Islet precursor cell (in vitro differentiated cells): ENCODE measurements around the gene SGK1.
"Not testable (repeated sequence)": the region's sequence is repeated elsewhere in the genome, so short reads cannot be mapped to it uniquely, and the experiment has no call there.

Experiments
- DNase-seq: peaks from one replicate; pipeline ENCODE4 v3.0.0-alpha.2; 2018

SGK1 gene

DNA sequence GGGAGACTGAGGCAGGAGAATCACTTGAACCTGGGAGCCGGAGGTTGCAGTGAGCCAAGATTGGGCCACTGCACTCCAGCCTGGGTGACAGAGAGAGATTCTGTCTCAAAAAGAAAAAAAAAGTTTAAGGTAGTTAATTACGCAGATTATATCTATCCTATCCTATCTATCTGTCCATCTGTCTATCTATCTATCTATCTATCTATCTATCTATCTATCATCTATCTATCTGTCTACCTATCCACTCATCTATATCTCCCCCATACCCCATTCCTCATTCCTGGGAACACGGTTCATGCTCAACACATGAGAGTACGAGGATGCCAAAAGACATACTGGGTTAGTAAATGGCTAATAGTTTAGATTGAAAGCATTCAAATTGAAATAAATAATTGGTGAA, 8.3 kb upstream of the SGK1 start:
- DNase-seq = not testable (repeated sequence)

DNA sequence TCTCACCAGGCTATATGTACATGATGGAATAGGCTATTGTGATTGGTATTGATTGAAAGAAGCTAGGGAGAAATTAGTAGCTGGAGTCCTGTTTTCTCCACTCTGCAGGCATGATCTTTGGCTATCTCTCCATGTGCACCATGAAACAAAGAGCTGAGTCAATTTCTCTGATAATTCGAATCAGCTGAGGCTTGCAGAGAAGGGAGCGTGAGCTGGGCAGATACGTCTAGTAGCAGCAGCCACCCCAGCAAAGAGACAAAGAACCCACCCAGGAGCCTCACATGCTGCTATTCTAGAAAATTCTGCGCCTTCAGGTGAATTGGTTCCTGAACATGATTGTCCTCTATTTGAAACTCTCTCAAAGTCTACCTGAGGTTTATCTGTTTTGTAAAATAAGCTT, 6.9 kb upstream of the SGK1 start:
- DNase-seq = no peak

DNA sequence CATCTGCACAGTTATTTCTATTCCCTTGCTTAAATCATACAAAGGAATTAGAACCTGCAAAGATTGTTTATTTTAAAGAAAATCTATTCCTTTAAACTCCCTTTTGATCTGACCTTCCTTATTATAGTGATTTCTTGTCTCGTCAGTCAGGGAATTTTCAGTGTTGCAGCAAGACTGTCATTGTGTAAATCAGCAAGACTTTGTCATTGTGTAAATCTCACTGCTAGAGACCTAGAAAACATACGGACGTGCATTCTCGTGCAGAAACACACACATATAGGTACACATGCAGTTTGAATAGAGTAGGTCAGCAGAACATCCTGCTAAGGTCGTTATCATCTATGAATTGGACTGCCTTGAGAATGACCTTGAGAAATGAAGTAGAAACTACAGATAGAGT, 6.2 kb upstream of the SGK1 start:
- no peak for DNase-seq

DNA sequence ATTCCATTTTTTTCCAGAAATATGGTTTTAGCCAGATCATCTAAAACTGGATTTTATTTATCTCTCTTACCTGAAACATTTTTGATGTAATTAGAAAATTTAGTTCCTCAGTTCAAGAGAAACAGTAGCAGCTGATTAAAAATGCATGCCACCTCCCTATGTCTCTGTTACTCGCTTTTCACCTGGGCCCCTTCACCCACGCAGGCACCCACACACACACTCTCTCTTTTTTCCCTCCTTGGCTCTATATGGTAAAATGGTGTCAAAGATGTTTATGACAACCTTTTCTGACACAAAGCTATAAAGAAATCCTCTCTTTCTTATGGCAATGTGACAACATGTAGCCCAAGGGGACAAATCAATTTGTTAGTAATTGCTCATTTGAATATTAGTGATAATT, 5.8 kb upstream of the SGK1 start:
- DNase-seq = no peak

DNA sequence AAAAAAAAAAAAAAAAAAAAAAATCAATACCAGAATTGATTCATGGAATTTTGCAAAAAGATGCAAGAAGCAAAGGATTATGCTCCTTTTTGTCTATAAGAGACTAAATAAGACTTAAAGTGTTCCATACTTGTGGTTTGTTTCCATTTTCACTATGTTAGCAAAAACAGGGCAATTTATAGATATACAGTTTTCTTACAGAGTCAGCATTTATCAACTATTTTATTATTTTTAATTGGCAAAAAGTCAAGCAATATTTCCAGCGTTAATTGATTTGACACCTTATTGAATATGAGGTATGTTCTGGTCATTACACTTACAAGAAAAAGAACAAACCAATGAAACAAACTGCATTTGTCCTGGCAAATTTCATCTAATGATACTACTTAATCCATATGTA, 5.4 kb upstream of the SGK1 start:
- DNase-seq = no peak

DNA sequence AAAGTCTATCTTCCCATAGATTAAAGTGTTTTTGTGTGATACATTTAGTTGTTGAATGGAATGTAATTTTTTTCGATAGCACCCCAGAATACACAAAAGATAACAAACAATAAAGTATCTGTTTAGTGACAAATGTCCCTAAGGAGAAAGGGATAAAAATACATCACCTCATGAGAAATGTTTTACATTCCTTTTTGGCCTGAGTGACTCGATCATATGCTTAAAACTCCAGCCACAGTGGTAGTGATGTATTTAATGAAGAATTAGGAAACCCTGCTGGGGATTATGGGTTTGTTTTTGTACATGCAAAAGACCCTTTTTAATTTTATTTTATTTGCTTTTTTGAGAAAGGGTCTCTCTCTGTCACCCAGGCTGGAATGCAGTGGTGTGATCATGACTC, 4.3 kb upstream of the SGK1 start:
- no peak for DNase-seq

DNA sequence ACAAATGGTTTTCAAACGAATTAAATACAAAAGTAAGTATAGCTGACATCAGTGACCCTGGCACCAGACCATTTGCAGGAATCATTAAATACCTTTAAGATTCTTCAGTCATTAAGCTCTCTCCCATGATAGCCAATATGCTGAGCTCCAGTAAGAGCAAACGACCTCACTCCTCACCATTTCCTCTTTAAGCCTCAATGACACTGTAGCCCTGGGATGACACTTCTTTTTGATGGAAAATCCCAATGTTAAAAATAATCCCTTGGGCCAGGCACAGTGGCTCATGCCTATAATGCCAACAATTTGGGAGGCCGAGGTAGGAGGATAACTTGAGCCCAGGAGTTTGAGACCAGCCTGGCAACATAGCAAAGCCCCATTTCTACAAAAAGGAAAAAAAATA, 3.3 kb upstream of the SGK1 start:
- no peak for DNase-seq

DNA sequence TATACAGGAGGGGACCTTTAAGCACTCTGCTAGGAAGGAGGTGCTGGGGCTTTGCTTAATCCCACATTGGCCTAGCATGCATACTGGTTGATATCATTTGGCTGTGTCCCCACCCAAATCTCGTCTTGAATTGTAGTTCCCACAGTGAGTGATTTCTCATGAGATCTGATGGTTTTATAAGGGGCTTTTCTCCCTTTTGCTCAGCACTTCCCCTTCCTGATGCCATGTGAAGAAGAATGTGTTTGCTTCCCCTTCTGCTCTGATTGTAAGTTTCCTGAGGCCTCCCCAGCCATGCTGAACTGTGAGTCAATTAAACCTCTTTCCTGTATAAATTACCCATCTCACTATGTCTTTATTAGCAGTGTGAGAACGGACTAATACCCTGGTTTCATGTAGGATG, 1.8 kb upstream of the SGK1 start:
- not testable (repeated sequence) for DNase-seq

DNA sequence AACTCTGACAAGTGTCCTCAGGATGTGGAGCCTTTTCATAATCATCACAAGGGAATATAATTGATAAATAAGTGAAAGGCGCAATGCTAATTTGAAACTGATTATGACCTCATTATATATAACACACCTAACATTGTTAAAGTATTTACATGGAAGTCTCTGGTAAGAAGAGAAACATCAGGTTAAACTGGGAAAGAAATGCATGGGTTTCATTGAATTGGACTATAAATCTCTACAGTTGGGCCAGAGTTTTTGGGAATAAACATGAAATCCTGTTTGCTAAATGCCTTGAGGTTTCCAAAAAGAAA, 1.0 kb upstream of the SGK1 start:
- DNase-seq = no peak

DNA sequence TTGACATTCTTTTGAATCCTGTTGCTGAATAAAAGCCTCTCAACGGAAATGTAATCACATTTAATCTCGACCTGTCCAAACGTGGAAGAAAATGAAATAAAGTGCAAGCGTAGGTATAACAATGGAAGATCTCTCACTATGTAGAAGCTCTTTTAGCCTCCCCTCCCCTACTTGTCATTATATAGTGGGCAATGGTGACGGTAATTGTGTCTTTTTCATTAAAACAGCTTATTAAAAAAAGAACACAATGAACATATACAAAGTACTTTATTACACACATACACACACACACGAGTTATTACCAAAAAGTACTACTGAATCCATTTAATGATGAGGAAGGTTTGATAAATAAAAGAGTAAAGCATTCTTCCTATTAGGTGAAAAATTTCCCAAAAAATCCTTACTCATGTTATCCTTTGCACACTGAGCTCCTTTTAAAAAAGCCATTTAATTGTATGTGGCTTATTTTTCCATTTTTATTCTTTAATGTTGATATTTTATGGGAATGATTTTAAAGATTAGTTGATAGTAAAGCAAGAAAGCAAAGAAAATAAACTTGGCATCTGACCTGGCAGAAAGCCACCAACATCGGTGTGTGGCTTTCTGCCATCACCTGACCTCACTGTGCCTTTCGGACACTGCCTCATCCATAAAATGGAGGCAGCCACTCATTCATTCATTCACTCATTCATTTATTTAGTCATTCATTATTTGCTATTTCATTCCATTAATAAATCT, 493 bp upstream of the SGK1 start:
- no peak for DNase-seq

DNA sequence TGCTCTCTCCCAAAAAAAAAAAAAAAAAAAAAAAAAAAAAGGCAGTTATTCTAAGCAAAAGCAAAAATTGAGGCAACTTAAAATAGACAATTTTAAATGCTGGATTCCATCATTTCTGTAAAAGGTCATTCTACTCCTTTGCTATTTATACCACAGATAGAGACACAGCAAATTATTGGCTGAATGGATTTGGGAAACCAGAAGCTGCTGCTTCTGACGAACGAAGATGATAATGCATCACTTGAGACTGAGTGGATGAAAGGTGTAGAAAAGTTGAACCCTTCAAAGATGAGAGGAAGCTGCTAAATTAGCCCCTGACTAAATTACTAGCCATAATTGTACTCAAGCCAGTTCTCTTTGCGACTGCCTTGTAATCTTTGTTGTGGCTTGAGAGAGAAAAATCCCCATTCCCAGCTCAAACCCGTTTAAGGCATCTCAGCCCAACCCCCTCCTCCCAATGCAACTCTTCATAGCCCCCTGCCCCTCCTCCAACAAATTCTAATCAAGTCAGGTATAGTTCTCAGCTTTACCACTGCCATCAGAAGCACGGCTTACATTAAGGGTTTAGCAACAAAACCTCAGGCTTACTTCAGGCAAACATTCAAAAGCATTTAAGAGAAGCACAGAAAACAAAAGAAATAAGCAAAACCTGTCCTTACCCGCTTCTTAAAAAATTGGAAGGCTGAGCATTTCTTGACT, 1.0 kb downstream of the SGK1 start:
- no peak for DNase-seq

DNA sequence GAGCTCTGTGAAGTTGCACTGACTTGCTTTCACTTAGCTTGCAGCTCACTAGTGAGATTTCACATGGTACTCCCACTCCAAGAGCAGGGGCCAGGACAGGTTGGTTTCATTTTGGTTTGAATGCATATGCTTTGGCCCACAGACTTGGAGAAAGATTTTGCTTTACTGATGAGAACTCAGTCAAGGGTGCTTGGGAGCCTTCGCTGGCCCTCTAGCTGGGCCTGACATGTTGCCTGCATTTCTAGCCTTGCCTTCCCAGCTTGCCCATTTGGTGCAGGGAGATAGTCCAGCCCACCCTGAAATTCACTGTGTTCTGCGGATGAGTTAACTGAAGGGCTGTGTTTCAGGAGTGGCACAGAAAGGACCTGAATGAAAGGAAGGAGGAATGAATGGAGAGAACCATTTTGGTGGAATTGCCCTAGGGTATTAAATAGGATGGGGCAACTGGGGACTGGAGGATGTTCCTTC, 1.9 kb downstream of the SGK1 start:
- DNase-seq = no peak

DNA sequence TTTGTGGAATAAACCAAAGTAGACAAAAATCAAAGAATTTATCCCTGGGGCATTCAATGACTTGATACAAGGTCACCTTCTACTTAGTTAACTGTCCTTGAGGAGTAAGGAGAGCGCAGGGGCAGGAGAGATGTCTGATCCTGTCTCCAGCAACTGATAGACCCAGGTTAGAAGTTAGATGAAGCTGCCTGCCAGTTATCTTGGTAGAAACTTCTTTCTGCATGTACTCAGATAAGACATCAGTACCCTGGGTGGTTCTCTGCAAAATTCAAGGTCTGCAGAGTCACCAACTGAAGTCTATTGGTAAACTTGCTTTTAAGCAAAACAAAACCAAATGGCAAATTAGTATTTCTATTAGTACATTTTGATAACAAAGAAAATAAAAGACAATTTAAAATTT, 2.7 kb downstream of the SGK1 start:
- no peak for DNase-seq

DNA sequence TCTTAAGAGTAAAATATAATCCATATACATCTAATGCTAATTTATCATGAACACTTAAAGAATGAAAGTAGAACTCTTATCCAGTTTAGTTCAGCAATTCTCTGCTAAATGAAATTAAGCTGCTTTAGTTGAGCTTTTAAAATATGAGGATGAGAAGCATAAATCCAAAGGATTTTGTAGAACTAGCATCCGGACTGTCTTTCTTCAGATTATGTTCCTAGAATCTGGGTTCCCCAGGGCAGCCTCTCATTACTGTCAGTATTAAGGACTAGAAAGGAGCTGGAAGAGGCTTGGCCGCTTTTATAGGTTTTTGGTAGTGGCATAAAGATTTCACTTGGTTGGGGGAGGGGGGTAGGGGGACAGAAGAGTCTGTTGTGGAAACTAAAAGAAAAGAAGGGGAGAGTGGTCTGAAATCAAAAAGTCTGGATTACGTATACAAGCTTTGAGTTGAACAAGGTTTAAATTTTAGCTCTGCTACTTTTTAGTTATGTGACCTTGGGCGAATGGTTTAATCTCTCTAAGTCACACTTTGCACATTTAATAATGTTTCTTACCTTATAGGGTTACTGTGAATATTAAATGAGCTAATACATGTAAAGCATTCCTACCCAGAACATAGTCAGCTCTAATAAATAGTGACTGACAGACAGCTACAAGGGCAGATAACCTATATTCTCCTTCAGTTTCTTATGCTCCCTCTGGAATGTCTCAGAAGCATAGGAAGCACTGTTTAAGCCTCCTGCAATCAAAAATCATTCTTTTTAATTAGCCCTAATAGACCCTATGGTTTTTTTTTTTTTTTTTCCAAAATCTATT, 3.7 kb downstream of the SGK1 start:
- DNase-seq = no peak

DNA sequence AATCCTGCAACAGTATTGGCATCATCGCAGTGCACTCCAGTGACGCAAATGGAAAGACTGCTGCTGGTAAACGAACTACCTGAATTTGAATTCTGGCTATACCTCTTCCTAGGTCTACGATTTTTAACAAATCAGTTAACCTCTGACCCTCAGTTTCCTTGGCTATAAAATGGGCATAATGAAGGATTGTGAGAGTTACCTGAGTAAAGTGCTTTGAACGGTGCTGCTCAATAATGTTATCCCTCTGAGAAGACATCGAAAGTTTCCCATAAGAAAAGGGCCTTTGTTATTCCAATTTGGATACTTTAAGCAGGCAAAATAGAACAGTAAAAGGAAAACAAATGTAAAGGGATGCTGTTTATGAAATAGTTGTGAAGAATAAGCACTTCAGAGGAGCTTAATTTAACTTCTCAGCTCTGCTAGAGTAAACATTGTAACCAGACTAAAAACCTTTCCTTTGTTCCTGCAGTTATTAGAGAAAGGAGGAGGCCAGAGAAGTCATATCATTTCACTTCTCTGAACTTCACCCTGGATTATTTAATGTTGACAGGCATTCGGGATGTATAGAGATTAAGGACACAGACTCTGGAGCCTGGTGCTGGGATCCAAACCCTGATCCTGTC, 5.8 kb downstream of the SGK1 start:
- DNase-seq = no peak

DNA sequence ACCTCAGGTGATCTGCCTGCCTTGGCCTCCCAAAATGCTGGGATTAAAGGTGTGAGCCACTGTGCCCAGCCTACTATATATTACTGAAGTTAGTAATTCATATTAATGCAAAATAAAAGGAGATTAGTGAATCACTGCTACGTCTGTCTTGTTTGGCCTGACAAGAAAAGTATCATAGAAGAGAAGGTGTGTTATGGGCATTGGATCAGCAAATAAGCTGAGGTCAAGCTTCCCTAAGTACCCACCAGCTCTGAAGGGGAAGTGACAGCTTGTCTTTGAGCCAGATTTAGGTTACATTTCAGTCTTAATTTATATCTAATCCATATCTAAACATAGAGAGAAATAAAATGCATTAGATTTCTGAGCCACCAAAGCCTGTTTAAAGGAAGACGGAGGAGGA, 7.1 kb downstream of the SGK1 start:
- no peak for DNase-seq

DNA sequence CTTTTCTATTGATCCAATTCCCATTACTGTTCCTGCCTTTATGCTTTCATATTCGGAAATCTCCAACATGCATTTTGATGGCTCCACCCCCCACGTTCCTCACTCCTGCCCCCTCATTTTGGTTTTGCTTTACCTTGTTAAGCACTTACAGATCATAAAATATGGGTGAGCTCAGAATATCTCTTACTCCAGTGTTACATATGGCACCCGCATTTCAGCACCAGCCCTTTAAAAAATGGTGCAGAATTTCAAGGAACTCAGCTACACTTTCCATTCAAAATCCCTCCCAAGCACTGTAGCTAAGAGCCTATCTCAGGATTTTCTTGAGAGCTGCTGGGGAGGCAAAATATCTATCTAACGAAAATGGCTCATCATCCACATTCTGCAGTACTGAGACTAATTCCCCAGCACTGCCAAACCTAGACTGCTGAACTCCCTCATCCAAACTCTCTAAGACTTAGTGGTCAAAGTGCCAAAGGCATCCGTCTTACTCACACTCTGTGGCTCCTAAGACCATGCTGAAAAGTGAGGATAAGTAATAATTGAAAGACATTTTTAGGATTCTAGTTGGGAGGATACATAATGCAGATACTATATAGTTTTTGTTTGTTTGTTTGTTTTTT, 7.8 kb downstream of the SGK1 start:
- no peak for DNase-seq

DNA sequence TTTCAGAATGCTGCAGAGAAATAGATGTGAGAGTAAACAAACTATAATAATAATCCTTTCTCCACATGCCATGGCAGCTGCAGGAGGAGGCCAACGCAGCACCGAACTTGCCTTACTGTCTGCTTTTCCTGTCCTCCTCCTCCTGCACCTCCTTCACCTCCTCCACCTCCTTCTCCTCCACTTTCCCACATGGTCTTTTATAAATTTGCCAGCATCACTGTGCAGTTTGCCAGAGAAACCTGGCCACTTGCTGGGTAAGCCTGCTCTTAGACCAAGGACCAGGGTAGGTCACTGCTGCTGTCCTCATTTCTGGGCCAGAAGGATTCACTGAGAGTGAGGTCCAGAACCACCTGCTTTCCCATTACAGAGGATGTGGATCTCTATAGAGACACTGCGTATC, 8.7 kb downstream of the SGK1 start:
- no peak for DNase-seq

DNA sequence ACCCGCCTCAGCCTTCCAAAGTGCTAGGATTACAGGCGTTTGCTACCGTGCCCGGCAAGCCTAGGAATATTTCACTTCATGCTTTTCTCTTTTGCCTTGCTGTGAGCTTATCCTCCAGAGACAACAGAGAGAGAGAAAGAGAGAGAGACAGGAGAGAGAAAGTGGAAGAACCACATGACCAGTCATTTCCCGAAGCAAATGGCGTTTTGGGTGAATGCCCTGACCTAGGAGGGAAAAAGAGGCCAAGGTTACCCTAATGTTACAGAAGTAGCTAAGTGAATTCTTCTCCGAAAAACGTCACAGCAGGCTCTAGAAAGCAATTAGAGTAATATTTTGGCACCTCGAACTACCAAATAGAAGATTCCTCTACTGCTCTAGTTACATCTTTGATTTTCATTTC, 9.1 kb downstream of the SGK1 start:
- DNase-seq = no peak

DNA sequence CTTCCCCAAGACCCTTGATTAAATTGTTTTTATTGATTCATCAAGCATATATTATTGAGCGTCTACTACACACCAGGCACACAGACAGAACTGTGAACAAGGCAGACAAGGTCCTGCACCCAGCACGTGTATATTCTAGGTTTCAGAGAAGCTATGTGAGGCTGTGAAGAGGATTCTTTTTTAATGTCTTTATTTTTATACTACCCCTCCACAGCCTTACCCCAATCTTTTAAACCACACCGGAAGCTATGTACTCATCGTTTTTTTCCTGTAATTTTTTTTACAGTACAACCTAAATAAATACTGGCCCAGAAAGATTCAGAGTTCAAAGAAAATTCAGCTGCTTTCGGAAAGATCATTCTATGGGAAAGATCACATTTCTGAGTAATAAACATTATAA, 10.0 kb downstream of the SGK1 start:
- DNase-seq = no peak

DNA sequence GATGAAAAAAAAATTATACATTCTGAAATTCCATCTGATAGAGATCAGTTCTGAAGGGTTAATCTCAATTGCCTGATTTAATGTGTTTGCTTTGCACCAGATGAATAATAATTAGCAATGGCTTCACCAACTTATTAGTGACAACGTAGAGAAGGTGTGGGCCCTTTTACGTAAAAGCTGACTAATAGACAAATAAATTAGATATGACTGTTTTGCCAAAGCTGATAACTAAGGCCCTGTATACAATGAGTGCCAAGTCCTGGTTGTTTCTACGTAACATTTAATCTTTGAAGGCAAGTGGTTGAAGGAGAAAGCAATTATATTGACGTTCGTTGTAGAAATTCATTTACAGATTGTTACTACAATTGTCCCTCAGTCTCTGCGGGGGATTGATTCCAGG, 10.8 kb downstream of the SGK1 start:
- DNase-seq = no peak

DNA sequence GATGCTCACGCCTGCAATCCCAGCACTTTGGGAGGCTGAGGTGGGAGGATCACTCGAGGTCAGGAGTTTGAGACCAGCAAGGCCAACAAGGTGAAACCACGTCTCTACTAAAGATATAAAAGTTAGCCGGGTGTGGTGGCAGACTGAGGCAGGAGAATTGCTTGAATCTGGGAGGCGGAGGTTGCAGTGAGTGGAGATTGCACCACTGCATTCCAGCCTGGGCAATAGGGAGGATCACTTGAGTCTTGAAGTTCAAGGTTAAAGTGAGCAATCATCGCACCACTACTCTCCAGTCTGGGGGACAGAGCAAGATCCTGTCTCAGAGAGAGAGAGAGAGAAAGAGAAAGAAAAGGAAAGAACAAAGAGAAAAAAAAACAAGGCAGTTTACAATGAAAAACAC, 13.5 kb downstream of the SGK1 start:
- DNase-seq = not testable (repeated sequence)

DNA sequence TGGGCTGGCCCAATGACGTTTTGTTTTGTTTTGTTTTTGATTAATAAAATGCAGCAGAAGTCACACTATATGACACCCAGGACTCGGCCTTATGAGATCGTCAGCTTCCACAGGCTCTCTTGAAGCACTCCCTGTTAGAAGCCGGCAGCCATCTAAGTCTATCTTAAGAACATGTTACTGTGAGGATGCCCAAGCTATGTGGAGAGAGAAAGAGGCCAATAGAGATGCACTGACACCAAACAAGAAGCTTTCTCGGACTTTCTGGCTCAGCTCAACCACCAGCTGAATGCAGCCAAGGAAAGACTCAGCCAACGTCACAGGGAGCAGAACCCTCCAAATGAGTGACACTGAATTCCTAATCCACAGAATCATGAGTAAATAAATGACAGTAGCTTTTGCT, 14.0 kb downstream of the SGK1 start:
- no peak for DNase-seq
